ENCODE measurements around the gene HS2ST1. TPM values are rescaled to one million over a fixed set of nuclear protein-coding genes. Genes with fewer than 3 reads are reported as not detected.
"Not testable (repeated sequence)": the region's sequence is repeated elsewhere in the genome, so short reads cannot be mapped to it uniquely, and the experiment has no call there.

Gene HS2ST1
- total RNA-seq, 1 donor from 2014 or later, result 11.5 TPM

- no peak overlapping the region for H3K27ac ChIP-seq
- no peaks in the 10 kb centered on the region for H3K4me1 ChIP-seq
- H3K4me3 ChIP-seq, result no peak overlapping the region
- H3K27me3 ChIP-seq, result no peaks in the 10 kb centered on the region
- no peak for DNase-seq (ENCODE audit: extremely low spot score in 2 of 2)
- H3K9me3 ChIP-seq, result no peaks in the 10 kb centered on the region
- TF ChIP-seq POLR2A (IDR thresholded peaks at IDR 0.05) (no peak), POLR2AphosphoS5 (IDR thresholded peaks at IDR 0.05; ENCODE audit: insufficient read depth in 1 of 2, low read depth in 1 of 2) (no peak), CTCF (IDR thresholded peaks at IDR 0.05) (no peak)
- H3K36me3 ChIP-seq, result no peaks in the 10 kb centered on the region
- intact Hi-C loops (cut with DNase I), result no loop called here
These were observed 38.7 kb downstream of the HS2ST1 start for GRCh38 chr1:86953167-86953566.

GRCh38 chr1:86955678-86956077 lies 41.2 kb downstream of the HS2ST1 start:
- H3K36me3 ChIP-seq, result no peaks in the 10 kb centered on the region
- no peaks in the 10 kb centered on the region for H3K4me1 ChIP-seq
- H3K27me3 ChIP-seq, result no peaks in the 10 kb centered on the region
- DNase-seq (ENCODE audit: extremely low spot score in 2 of 2), result no peak
- H3K9me3 ChIP-seq, result no peaks in the 10 kb centered on the region
- TF ChIP-seq POLR2A (IDR thresholded peaks at IDR 0.05), result no peak
- TF ChIP-seq CTCF (IDR thresholded peaks at IDR 0.05), result no peak
- TF ChIP-seq POLR2AphosphoS5 (IDR thresholded peaks at IDR 0.05; ENCODE audit: insufficient read depth in 1 of 2, low read depth in 1 of 2), result no peak
- intact Hi-C loops (cut with DNase I), result no loop called here
- H3K27ac ChIP-seq, result no peak overlapping the region
- no peak overlapping the region for H3K4me3 ChIP-seq

- no peak overlapping the region for H3K4me3 ChIP-seq
- H3K9me3 ChIP-seq, result no peaks in the 10 kb centered on the region
- H3K27ac ChIP-seq, result no peak overlapping the region
- TF ChIP-seq POLR2A (IDR thresholded peaks at IDR 0.05), result no peak
- no peak for TF ChIP-seq CTCF (IDR thresholded peaks at IDR 0.05)
- no peak for TF ChIP-seq POLR2AphosphoS5 (IDR thresholded peaks at IDR 0.05; ENCODE audit: insufficient read depth in 1 of 2, low read depth in 1 of 2)
- H3K4me1 ChIP-seq, result no peaks in the 10 kb centered on the region
- no peaks in the 10 kb centered on the region for H3K27me3 ChIP-seq
- DNase-seq (ENCODE audit: extremely low spot score in 2 of 2), result no peak
- no peaks in the 10 kb centered on the region for H3K36me3 ChIP-seq
- intact Hi-C loops (cut with DNase I), result no loop called here
These were observed 41.8 kb downstream of the HS2ST1 start for GRCh38 chr1:86956221-86956620.

GRCh38 chr1:86957221-86957620 lies 42.8 kb downstream of the HS2ST1 start:
- no peak overlapping the region for H3K27ac ChIP-seq
- no peaks in the 10 kb centered on the region for H3K9me3 ChIP-seq
- no peaks in the 10 kb centered on the region for H3K27me3 ChIP-seq
- H3K4me1 ChIP-seq, result no peaks in the 10 kb centered on the region
- H3K4me3 ChIP-seq, result no peak overlapping the region
- TF ChIP-seq CTCF (IDR thresholded peaks at IDR 0.05), result no peak
- no peak for DNase-seq (ENCODE audit: extremely low spot score in 2 of 2)
- no peaks in the 10 kb centered on the region for H3K36me3 ChIP-seq
- intact Hi-C loops (cut with DNase I), result no loop called here

- no peaks in the 10 kb centered on the region for H3K4me1 ChIP-seq
- no peaks in the 10 kb centered on the region for H3K27me3 ChIP-seq
- no peaks in the 10 kb centered on the region for H3K36me3 ChIP-seq
- no peak overlapping the region for H3K27ac ChIP-seq
- intact Hi-C loops (cut with DNase I), result loop anchor here (10.0 kb wide), 1 partner anchor 126 kb away; no protein-coding TSS in a partner anchor
- no peak for TF ChIP-seq CTCF (IDR thresholded peaks at IDR 0.05)
- TF ChIP-seq POLR2AphosphoS5 (IDR thresholded peaks at IDR 0.05; ENCODE audit: insufficient read depth in 1 of 2, low read depth in 1 of 2), result no peak
- no peak for TF ChIP-seq POLR2A (IDR thresholded peaks at IDR 0.05)
- H3K4me3 ChIP-seq, result no peak overlapping the region
- H3K9me3 ChIP-seq, result no peaks in the 10 kb centered on the region
- no peak for DNase-seq (ENCODE audit: extremely low spot score in 2 of 2)
These were observed 46.1 kb downstream of the HS2ST1 start for GRCh38 chr1:86960548-86960947.

- H3K36me3 ChIP-seq; DNase-seq (ENCODE audit: extremely low spot score in 2 of 2); H3K27ac ChIP-seq; H3K4me1 ChIP-seq; H3K9me3 ChIP-seq; H3K27me3 ChIP-seq; H3K4me3 ChIP-seq: not testable (repeated sequence)
- intact Hi-C loops (cut with DNase I), result loop anchor here (10.0 kb wide), 1 partner anchor 129 kb away; no protein-coding TSS in a partner anchor
These were observed 49.4 kb downstream of the HS2ST1 start for GRCh38 chr1:86963841-86964240.

Data from vagina (tissue), 2 donors.